ENCODE measurements around the gene CPSF4L. TPM values are rescaled to one million over a fixed set of nuclear protein-coding genes. Genes with fewer than 3 reads are reported as not detected.

The CPSF4L gene
- total RNA-seq, 1 donor from 2014 or later: not detected

DNA sequence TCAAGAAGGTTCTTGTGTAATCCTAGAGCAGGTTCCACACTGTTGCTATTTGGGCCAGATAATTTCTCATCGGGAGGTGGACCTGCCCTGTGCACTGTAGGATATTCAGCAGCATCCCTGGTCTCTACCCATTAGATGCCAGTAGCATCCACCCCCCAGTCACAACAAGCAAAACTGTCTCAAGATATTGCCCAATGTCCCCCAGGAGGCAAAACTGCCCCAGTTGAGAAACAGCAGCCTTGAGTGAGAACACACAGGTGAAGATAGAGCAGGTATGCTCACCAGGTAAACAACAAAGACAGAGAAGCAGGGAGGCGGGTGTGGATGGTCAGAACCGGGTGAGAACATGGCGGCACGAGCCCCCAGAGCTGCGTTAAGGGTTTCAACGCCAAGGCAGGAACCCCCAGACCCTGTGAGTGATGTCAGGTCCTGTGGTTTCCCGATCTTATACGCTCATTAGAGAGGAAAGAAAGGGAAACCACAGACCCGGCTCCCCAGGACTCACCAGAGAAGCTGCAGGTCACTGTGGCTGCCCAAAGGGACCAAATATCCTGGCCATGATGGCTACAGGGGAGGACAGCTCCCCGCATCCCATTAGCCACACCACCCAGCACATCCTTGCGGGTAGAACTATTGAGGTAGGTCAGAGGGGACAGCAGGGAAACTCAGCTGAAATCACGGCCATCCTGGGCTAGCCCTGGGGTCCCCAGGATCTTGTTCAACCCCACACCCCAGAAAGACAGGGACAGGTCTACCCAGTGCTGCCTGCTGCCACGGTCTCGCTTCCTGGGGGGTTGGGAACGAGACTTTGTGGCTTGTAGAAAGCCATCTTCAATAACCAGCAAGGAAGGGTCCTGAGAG is 28.9 kb upstream of the CPSF4L start:
- FAIRE-seq: no peak
- no peak for DNase-seq (ENCODE audit: low spot score in 2 of 2)

DNA sequence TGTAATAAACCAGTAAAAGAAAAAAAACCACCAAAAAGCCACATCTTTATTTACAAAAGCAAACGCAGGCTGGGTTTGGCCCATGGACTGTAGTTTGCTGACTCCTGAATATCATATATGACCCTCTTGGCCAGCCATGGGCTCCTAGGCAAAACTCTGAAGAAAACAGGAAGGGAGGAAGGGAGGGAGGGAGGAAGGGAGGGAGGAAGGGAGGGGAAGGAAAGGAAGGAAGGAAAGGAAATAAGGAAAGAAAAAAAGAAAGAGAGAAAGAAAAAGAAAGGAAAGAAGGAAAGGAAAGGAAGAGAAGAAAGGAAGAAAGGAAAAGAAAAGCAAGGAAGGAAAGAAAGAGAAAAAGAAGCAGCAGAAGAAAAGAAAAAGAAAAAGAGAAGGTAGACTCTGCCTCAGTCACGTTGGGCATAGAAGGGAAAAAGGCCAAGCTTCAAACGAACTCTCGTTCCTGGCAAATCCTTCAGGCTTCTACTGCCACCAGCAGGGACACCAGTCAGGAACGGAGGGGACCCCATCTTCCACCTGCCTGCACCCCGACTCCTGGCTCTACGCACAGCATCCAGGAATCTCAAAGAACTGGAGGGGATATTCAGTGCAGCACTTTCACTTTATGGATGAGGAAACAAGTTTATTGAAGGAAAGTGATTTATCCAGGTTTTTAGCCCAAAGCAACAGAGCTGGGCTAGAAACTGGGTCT is 28.0 kb upstream of the CPSF4L start:
- DNase-seq (ENCODE audit: low spot score in 2 of 2): no peak

DNA sequence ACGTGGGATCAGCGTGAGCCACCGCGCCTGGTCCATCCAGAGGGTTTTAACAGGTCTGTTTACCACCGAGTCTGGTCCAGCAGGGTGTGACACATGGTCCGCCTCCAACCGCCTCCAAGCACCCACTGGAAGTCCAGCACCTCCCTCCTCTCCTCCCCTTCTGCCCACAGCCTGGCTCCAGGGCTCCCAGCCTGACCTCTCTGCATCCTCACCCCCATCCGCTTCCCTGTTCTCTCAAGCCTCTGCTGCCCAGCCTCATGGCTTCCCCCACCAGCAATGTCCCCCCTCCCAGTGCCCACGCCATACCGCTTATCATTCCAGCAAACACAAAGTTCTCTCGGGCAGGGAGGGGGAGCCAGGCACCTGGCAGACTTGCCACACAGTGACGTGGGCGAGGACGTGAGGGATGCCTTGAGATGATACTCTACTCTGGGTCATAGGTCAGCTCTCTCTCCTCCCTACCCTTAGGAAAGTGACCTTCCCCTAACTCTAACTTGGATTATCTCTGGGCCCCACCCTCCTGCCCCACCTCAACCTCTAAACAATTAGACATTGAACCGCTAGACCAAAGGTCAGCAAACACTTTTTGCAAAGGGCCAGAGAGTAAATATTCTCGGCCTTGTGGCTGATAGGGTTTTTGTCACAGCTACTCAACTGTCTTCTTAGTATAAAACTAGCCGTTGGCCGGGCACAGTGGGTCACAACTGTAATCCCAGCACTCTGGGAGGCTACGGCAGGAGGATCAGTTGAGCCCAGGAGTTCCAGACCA is 27.0 kb upstream of the CPSF4L start:
- no peak for FAIRE-seq

More for the DNA sequence above, 28.0 kb upstream of the CPSF4L start:
- FAIRE-seq: no peak

DNA sequence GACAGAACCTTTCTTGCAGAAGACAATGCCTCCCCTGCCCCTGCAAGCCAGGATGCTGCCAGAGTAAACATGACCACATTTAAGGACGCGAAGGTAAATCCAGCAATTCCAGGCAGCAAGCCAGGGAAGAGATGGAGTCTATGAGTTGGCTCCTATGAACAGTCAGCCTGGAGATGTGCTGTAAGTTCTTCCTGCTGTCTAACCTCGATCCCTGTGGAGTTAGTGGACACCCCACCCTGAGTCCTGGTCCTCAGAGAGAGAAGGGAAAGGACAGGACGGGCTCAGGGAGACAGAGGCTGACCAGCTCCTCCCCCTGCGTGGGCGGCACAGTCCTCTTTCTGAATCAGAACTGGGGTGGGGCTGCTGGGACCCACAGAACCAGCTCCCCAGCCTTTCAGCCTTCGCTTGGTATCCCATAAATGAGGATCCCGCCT is 25.2 kb upstream of the CPSF4L start:
- DNase-seq (ENCODE audit: low spot score in 2 of 2): no peak
- no peak for FAIRE-seq

More for the DNA sequence above, 27.0 kb upstream of the CPSF4L start:
- no peak for DNase-seq (ENCODE audit: low spot score in 2 of 2)

DNA sequence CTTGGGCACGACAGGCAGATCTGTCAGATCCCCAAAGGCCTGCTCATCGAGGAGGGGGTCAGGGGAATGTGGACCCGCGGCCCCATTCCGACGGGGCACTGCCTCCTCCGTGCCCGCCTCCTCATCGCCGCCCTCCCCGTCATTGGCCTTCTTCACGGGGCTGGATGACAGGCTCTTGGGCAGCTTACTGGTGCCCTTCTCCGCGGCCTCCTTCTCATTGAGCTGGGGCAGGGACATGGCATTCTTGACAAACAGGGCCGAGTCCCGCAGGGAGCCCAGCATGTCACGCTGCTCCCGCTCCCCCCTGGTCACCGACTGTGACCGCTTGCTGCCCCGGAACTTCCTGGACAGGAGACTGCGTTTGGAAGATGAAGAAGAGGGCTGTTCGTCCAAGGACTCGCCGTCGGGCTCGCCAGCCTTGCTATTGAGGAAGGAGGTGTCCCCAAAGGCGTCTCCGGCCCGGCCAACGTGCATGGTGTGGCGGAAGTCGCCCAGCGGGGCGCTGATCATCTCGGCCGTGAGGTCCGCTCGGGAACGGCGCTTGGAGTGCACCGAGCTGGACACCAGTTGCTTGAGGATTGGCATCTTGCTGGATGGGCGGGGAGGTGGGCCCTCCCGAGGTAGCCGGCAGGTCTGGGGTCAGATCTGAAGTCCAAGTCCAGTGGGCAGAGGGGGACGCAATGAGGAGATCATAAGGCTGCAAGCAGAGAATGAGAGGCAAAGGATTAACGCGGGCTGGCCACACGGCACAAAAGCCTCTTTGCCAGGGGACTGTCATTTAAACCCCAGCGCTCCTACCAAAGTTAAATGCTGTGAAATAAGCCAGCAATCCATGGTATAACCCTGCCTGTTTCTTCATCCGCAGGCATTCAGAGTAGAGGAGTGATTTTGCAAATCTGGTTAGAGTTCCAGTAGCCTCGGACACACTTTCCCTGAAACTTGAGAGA is 24.5 kb upstream of the CPSF4L start:
- FAIRE-seq (no peak), DNase-seq (ENCODE audit: low spot score in 2 of 2) (no peak)

DNA sequence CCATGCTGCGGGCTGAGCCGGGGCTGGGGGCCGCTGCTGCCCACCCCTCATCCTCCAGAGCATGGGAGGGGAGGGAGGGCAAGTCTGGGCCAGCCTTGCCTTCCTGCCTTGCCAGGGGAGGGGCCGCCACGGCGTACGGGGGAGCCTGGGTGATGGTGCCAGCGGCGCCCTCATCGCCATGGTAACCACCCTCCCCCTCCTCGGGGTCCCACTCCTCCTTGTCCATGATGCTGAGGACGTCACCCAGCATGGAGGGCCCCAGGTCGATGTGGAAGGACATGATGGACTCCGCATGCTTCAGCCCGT is 23.9 kb upstream of the CPSF4L start:
- no peak for FAIRE-seq
- DNase-seq (ENCODE audit: low spot score in 2 of 2): no peak

DNA sequence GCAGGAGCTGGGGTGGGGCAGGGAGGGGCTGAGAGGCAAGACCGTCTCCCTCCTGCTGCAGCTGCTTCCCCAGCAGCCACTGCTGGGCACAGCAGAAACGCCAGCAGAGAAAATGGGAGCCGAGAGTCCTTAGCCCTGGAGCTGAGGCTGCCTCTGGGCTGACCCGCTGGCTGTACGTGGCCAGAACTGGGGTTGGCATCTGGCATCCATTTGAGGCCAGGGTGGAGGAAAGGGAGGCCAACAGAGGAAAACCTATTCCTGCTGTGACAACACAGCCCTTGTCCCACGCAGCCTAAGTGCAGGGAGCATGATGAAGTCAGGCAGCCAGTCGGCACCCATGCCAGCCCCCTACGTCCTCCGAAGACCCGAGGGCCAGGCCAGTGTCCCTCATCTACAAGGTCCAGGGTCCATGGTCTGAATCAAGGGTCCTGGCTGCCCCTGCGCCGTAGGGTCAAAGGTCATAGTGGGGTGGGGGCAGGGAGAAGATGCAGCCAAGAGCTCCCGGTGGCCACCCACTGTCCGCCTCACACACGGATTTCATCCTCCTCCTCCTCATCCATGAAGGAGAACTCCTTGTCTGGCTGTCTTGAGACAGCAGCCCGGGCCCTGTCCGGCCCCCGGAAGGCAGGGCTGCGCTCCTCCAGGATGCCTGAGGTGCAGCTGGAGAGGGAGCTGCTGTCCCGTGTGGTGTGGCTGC is 23.4 kb upstream of the CPSF4L start:
- no peak for FAIRE-seq
- no peak for DNase-seq (ENCODE audit: low spot score in 2 of 2)

DNA sequence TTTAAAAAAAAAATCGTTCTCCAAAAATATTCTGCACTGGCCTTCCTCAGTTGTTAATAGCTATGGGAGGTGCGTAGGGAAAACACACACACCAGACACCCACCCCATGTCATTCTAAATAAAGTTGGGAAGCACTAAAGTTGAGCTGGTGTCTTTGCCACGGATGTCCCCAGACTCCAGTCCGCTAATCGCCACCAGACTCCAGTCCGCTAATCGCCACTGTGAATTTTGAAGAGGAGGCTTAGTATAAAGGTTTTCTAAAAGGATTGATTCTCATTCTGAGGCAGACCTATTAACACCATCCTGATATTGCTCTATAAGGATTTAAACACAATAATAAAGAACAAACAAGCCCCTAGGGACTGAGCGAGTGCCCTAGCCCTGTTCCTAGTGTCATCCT is 22.7 kb upstream of the CPSF4L start:
- FAIRE-seq (no peak), DNase-seq (ENCODE audit: low spot score in 2 of 2) (no peak)

DNA sequence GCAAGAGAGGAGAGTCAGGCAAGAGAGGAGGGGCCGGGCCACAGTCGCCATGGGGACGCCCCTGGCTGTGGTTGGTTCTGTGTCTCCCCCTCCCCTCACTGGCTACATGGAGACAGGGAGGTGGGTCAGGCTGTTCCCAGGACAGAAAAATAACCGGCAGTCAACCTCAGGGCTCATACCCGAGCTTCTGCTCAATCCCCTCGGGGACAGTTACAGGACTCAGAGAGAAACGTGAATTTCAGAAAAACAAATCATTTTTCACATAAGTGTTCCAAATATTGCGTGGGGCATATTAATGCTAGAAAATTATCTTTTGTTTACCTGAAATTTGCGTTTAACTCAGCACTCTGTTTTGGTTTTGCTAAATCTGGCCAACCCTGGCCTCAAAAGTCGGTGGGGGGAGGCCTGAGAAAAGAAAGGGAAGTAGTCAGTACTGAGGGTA is 22.2 kb upstream of the CPSF4L start:
- DNase-seq (ENCODE audit: low spot score in 2 of 2) (no peak), FAIRE-seq (no peak)

DNA sequence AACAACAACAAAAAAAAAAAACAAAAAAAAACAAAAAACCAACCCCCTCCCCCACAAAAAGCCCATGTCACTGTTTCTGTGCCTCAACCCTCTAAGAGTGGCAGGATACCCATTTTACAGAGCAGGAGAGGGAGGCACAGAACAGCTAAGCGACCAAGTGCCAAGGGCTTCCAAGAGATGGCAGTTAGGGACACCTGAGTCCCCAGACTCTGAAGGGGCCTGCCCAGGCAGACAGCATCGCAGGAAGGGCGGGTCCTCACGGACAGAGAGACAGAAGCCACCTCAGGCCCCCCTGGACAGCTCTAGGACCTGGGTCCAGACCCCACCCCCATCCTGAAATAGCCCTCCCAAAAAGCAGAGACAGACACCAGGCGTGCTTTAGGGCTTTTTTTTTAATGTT is 21.6 kb upstream of the CPSF4L start:
- no peak for FAIRE-seq
- DNase-seq (ENCODE audit: low spot score in 2 of 2): no peak

DNA sequence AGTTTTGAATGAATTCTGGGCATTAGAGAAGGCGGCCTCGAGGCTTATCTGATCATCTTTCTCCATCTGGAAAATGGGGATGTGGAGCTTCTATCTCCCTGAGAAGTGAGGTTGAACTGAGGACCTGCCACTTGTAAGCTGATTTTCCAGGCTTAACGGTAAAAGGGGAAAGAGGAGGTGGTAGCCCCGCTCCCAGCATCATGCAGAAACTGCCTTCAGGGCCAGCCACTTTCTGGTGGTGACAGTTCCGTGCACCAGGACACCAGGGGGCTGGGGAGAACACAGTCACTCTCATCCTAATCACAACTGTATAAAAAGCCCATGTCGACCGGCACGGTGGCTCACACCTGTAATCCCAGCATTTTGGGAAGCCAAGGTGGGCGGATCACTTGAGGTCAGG is 20.9 kb upstream of the CPSF4L start:
- FAIRE-seq (no peak), DNase-seq (ENCODE audit: low spot score in 2 of 2) (no peak)

DNA sequence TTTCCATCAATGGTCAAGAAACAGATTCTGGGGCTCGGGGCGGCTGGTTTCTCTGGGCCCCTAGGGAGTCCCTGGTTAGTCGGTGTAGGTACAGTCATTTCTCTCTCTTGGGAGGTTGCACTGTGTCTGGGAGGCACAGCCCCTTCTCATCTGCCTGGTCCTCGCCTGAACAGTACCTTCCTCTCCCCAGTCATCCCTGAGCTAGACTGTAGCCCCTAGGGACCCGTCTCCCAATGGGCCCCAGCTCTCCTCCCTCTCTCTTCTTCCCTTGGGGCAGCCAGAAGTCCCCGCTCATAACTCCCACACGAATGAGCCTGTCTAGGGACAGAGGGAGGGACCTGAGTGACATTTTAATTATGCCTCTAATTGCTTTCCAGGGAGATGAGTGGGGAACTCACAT is 20.2 kb upstream of the CPSF4L start:
- DNase-seq (ENCODE audit: low spot score in 2 of 2): no peak
- no peak for FAIRE-seq

DNA sequence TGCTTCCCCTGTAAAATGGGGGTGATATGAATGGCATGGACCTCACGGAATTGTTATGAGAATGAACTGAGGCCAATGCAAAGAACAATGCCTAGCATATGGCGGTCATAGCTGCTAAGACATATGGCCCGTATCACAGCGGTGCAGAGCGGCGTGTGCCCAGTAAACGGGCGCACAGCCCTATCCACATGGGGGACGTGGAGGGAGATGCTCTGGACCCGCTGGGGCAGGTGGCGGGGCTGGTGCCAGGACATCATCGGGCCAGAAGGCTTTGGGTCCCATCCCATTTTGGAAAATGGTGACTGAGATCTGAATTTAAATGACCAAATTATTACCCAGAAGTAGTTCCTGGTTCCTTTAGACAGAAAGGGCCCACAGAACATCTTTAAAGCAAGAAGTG is 18.5 kb upstream of the CPSF4L start:
- DNase-seq (ENCODE audit: low spot score in 2 of 2) (no peak), FAIRE-seq (no peak)

DNA sequence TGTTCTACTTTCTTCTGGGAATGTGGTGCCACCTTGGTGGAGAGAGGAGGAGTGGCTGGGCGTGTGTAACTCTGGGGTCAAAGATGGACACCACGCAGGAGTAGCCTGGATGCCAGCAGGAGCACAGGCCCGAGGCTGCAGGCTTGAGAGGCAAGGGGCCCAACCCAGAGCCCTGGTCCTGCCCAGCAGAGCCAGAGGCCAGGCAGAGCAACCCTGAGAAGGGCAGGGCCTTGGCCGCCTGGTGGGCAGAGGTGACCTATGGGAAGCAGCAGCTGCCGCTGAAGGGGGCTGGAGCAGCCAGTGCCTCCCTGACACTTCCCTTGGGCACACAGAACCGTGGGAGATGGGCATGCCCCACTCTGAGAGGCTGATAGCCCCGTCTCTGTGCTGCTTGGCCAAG is 18.0 kb upstream of the CPSF4L start:
- DNase-seq (ENCODE audit: low spot score in 2 of 2) (no peak), FAIRE-seq (no peak)

DNA sequence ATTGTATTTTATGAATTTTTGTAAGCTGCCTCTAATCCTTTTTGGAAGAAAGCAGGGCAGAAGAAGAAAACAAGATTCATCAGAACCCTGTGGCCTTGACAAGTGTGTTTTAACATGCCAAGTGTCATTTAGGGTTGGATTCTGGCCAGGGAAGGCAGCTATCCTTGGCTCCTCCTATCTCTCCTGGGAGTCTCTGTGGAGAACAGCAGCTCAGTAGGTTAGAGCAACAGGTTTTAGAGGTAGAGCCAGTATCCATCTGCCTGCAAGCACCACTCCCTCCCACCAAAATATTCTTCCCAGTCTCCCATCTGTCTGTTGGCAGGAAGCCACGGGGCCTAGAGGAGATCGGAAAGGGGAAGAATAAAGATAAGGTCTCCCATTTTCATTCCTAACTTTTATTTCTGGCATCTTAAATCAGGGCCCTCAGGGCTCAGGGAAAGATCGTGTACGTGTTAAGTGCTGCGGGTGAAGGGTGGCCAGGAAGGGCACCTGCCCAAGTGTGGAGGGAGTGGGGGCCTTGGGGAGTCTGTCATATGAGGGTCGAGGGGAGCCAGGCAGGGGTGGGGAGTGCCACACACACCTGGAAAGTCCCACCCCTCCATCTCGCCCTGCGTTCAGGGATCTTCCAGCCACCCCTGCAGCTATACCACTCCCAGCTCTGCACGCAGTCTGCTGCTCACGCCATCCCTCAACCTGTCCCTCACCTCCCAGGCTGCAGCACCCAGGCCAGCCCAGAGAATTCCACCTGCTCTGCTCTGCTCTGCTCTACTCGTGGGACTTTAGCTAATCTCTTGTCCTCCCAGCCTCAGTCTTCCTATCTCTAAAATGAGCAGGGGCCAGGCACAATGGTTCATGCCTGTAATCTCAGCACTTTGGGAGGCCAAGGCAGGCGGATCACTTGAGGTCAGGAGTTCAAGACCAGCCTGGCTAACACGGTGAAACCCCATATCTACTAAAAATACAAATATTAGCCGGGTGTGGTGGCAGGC is 17.1 kb upstream of the CPSF4L start:
- DNase-seq (ENCODE audit: low spot score in 2 of 2) (no peak), FAIRE-seq (no peak)

DNA sequence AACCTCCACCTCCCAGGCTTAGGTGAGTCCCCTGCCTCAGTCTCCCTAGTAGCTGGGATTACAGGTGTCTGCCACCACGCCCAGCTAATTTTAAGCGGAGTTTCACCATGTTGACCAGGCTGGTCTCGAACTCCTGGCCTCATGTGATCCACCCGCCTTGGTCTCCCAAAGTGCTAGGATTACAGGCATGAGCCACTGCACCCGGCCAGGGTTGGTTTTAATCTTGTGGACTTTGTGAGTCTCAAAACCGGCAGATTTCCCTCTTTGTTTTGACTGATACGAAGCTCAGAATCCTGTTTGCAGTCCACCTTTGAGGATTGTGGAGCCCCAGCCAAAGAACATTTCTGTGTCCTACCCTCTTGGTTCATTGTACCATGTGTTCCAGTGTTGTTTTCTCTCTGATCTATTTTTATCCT is 16.4 kb upstream of the CPSF4L start:
- DNase-seq (ENCODE audit: low spot score in 2 of 2) (no peak), FAIRE-seq (no peak)

DNA sequence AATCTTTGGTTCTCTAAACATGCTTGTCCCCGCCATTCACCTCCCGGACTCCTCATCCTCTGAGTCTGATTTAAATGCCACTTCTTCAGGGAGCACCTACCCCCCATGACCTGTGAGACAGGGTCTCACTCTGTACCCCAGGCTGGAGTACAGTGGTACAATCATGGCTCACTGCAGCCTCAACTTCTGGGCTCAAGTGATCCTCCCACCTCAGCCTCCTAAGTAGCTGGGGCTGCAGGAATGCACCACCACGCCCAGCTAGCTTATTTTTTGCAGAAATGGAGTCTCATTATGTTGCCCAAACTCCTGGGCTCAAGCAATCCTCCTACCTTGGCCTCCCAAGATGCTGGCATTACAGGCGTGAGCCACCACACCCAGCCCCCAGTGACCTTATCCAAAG is 12.8 kb upstream of the CPSF4L start:
- DNase-seq (ENCODE audit: low spot score in 2 of 2) (no peak), FAIRE-seq (no peak)

DNA sequence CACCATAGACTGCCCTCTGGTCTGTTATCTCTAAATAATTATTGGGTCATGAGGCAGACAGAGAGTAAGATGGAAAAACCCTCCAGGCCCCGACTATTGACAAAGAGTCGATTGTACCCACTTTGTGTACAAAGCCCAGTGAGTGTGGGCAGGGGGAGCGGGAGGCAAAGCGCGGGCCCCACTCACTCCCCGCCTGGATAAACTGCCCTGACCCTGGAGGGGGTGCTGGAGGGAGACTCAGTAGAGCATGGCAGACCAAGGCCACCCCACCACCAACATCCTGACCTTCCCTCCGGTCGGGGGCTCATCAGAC is 11.2 kb upstream of the CPSF4L start:
- peak; percentile 49 to 58 for DNase-seq (ENCODE audit: low spot score in 2 of 2)
- no peak for FAIRE-seq

DNA sequence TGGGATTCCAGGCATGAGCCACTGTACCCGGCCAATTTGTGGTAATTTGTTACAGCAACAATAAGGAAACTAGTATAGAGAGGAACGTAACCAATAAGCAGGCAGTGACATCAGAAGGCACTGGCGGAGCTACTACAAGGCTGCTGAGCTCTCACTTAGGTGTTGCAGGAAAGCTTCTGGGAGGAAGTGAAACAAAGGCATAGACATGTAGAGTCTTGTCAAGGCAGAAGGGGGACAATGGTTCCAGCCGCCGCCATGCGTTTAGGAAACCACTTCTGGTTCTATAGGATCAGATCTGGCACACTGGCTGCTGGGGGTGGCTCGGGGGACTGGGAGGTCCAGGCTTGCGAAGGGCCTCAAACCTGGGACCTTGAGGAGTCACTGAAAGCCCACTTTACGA is 9.4 kb upstream of the CPSF4L start:
- DNase-seq (ENCODE audit: low spot score in 2 of 2) (no peak), FAIRE-seq (no peak)

Data from frontal cortex (tissue), 4 donors.